Activated CD4-positive, alpha-beta T cell treated with anti-CD3 and anti-CD28 coated beads, Interleukin-2, amount 10 ng/mL, durations not matched to agents 7 days and 5 days (primary cell): ENCODE results near the gene MTRR. TPM values are rescaled to one million over a fixed set of nuclear protein-coding genes. Genes with fewer than 3 reads are reported as not detected.
"Not testable (repeated sequence)": the region's sequence is repeated elsewhere in the genome, so short reads cannot be mapped to it uniquely, and the experiment has no call there.

Experiments used
- CTCF ChIA-PET: fragments of 350-600 bp; sonication (Branson Sonifier 250); formaldehyde crosslinking; loops from one replicate; lab custom pipeline; 2021; ENCODE audit warnings: antibody characterized with exemption; lab: Charles Lee
- POLR2A ChIA-PET: fragments of 350-600 bp; sonication (Branson Sonifier 250); formaldehyde crosslinking; loops from one replicate; lab custom pipeline; 2021; ENCODE audit warnings: antibody characterized with exemption; lab: Charles Lee
- DNase-seq: peaks from one replicate; pipeline ENCODE4 v3.0.0-alpha.2; 2020
- H3K27ac Mint-ChIP-seq: one replicate; pipeline ENCODE4 v1.8.0; 2021; ENCODE audit warnings: mild to moderate bottlenecking, moderate library complexity, mixed read lengths
- H3K27me3 Mint-ChIP-seq: one replicate; pipeline ENCODE4 v1.8.0; 2021; ENCODE audit warnings: mixed read lengths
- H3K36me3 Mint-ChIP-seq: one replicate; pipeline ENCODE4 v1.8.0; 2021; ENCODE audit warnings: low read depth, mixed read lengths
- H3K4me1 Mint-ChIP-seq: one replicate; pipeline ENCODE4 v1.8.0; 2021; ENCODE audit warnings: mixed read lengths
- H3K4me3 Mint-ChIP-seq: one replicate; pipeline ENCODE4 v1.8.0; 2021; ENCODE audit warnings: mild to moderate bottlenecking, moderate library complexity, mixed read lengths
- H3K9me3 Mint-ChIP-seq: one replicate; pipeline ENCODE4 v1.8.0; 2021; ENCODE audit warnings: mixed read lengths
- total RNA-seq, 2 experiments: library from RNA; stranded (reverse); gene quantifications; one replicate each; pipeline ENCODE4 v1.2.3, GENCODE V29; 2021

The MTRR gene
- total RNA-seq, 2 experiments from 2014 or later, result 53.5 to 56.5 TPM

DNA sequence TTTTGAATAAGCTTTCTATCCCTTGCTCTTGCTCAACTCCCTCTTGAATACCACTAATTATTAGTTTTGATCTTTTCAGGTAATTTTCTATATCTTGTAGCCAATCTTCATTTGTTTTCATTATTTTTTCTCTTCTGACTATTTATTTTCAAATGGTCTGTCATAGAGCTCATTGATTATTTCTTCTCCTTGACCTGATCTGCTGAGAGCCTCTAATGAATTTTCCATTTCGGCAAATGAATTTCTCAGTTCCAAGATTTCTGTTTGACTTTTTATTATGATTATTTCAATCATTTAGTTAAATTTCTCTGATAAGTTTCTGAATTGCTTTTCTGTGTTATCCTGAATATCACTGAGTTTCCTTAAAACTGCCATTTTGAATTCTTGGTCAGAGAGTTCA lies 39.4 kb downstream of the MTRR start:
- Mint-ChIP-seq H3K27me3 (no peaks in the 10 kb centered on the region), H3K36me3 (peaks cover 64% of the 10 kb centered on the region), H3K27ac (no peak overlapping the region), H3K4me3 (no peak overlapping the region), H3K4me1 (no peaks in the 10 kb centered on the region), H3K9me3 (peaks cover 34% of the 10 kb centered on the region)
- ChIA-PET CTCF (no interaction called here), POLR2A (no interaction called here)
- no peak for DNase-seq

DNA sequence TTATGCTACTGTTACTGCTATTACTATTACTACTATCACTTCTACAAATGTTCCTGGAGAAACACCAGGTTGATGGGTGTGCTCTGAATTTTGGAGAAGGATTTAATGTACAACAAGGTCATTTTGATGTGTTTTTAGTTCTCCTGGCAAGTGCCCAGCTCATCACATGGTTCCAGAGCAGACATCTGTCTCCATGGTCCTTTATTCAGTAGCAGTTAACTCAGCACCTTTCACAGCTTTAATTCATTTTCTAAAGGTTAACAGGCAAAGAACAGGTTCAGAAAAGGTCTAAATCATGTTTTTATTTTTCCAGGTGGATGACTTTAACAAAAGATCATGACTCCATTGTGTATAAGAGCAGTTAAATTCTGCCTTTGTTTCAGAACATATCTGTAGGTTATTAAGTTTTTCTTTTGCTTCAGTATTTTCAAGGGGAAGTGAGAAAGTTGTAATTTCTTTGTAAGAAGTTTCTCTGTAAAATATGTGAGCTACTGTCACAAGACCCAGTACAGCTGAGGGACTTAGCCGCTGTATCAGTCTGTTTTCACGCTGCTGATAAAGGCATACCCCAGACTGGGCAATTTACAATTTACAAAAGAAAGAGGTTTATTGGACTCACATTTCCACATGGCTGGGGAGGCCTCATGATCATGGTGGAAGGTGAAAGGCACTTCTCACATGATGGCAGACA lies 41.9 kb downstream of the MTRR start:
- Mint-ChIP-seq H3K4me1 (no peaks in the 10 kb centered on the region), H3K9me3 (peaks cover 37% of the 10 kb centered on the region), H3K27me3 (no peaks in the 10 kb centered on the region), H3K27ac (no peak overlapping the region), H3K4me3 (no peak overlapping the region), H3K36me3 (peaks cover 44% of the 10 kb centered on the region)
- ChIA-PET CTCF (no interaction called here), POLR2A (no interaction called here)
- DNase-seq, result no peak

DNA sequence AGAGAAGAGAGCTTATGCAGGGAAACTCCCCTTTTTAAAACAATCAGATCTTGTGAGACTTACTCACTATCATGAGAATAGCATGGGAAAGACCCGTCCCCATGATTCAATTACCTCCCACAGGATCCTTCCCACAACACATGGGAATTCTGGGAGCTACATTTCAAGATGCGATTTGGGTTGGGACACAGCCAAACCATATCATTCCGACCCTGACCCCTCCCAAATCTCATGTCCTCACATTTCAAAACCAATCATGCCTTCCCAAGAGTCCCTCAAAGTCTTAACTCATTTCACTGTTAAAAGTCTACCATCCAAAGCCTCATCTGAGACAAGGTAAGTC lies 42.5 kb downstream of the MTRR start:
- H3K27ac Mint-ChIP-seq, CTCF ChIA-PET, H3K4me3 Mint-ChIP-seq, DNase-seq, H3K4me1 Mint-ChIP-seq, POLR2A ChIA-PET, H3K27me3 Mint-ChIP-seq: not testable (repeated sequence)
- Mint-ChIP-seq H3K36me3 (peaks cover 43% of the 10 kb centered on the region), H3K9me3 (peaks cover 37% of the 10 kb centered on the region)

DNA sequence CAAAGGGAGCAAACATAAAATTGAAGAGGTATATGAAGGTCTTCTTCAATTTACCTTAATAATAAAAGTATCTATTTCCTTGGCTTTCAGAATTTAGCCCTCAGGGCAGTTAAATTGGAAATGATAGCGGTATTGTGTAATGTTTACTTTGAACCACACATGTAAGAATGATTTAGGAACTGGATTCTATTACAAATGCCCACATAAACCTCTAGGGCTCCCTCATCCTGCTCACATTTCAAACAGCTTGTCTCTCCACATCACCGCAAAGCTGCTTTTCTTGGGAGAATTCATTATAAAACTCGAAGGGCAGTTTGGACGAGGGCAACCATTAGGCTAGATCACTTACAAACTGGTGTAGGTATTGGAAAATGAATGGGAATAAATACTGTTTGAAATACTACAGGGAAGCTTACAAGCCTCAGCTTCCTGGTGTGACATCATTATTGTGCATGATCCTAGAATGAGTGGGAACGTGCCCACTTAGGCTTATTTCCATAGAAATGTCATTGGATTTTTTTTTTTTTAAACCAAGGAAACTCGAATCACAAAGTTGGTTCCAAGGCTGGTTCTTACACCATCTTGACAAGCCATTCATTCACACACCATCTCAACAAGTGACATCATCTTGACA lies 47.3 kb downstream of the MTRR start:
- Mint-ChIP-seq H3K27ac (no peak overlapping the region), H3K36me3 (peaks cover 9% of the 10 kb centered on the region), H3K9me3 (peaks cover 14% of the 10 kb centered on the region), H3K4me3 (no peak overlapping the region), H3K4me1 (no peaks in the 10 kb centered on the region), H3K27me3 (peaks cover 2% of the 10 kb centered on the region)
- no peak for DNase-seq
- CTCF ChIA-PET, result interaction anchor here (0.5 to 0.6 kb wide), 2 partner anchors 468 to 1431 kb away, joined by 3 read pairs; no protein-coding TSS in a partner anchor
- POLR2A ChIA-PET, result no interaction called here

DNA sequence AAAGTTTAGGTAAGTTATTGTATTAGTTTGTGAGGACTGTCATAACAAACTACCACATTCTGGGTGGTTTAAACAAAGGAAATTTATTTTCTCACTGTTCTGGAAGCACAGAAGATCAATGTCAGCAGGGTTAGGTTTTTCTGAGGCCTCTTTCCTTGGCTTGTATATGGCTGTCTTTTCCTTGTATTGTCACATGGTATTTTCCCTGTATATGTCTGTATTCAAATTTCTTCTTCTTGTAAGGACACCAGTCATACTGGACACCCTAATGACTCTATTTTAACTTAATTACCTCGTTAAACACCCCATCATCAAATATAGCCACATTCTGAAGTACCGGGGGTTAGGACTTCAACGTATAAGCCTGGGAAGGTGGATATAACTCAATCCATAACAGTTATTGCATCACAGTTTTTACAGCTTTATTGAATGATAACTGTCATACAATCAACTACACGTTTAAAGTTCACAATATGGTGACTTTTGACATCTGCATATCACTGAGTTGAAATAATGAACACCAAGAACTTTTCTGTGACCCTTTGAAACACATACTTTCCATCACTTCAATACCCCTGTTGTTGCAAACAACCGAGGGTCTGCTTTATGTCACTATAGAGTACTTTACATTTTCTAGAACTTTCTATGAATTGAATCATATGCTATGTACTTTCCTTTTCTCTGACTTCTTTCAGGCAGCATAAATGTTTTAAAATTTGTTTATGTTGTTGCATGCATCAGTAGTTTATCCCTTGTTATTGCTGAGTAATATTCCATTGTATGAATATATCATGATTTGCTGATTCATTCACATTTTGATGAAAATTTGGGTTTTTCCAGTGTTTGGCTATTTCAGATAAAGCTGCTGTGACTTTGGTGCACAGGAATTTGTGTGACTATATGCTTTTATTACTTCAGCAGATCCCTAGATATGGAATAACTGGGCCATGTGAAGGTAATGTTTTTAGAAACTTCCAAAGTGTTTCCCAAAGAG lies 48.5 kb downstream of the MTRR start:
- POLR2A ChIA-PET, result no interaction called here
- Mint-ChIP-seq H3K9me3 (peaks cover 12% of the 10 kb centered on the region), H3K27me3 (peaks cover 2% of the 10 kb centered on the region), H3K4me1 (no peaks in the 10 kb centered on the region), H3K4me3 (no peak overlapping the region), H3K27ac (no peak overlapping the region), H3K36me3 (peaks cover 2% of the 10 kb centered on the region)
- CTCF ChIA-PET, result no interaction called here
- DNase-seq, result no peak

DNA sequence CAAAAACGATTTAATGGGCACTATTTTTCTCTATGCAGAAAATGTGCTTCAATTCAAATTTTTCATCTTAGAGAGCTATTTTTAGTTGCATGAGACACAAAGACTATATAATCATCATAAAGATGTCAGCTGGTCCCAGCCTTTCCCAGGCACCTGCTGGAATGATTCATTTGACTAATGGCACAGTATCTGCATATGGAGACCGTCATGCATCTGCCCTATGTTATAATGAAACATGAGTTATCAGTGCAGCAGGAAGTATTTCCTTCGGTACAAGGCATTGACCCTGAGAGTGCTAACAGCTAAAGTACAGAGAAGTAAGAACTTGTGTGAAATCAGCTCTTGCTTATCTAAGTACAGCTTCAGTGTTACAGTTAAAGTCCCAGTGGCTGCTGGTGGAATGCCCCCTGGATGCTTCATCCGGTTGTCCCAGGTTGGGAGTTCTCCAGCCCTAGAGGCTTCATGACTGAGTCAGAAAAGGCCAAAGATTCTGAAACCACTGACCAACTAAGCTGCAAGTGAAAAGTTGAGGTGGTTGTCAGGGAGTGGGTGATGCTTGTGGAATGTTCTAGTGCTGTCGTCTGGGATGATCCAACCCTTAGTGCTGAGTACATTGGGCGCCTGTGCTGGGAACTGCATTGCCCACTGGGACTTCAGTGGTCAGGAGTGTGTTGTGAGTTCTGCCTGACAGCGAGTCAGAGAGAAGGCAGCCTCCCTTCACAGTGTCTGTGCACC lies 57.2 kb downstream of the MTRR start:
- ChIA-PET POLR2A (no interaction called here), CTCF (interaction anchor here (0.6 kb wide), 1 partner anchor 799 kb away, joined by 3 read pairs; no protein-coding TSS in a partner anchor)
- Mint-ChIP-seq H3K4me3 (no peak overlapping the region), H3K27ac (no peak overlapping the region), H3K27me3 (no peaks in the 10 kb centered on the region), H3K9me3 (no peaks in the 10 kb centered on the region), H3K4me1 (no peaks in the 10 kb centered on the region), H3K36me3 (no peaks in the 10 kb centered on the region)
- DNase-seq, result no peak

DNA sequence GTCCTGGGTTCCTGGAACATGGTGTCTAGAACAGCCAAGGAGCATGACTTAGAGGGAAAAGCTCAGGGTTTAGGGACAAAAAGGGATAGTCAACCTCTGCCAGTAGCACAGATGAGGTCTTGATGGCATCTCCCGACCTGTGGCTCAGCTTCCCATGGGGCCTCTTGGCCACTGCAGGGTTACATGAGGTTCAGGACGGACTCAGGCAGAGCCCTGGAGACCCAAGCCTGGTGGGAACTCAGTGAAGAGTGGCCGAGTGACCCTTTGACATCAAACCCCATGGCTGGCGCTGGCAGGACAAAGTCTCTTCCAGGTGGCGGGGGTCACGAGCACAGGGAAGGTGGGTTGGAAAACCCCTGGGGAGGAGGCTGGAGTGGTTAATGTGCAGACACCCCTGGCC lies 57.8 kb downstream of the MTRR start:
- H3K27ac Mint-ChIP-seq, result no peak overlapping the region
- no peaks in the 10 kb centered on the region for H3K27me3 Mint-ChIP-seq
- H3K9me3 Mint-ChIP-seq, result no peaks in the 10 kb centered on the region
- DNase-seq, result no peak
- H3K36me3 Mint-ChIP-seq, result no peaks in the 10 kb centered on the region
- ChIA-PET CTCF (no interaction called here), POLR2A (interaction anchor here (0.5 kb wide), 1 partner anchor 1523 kb away, joined by 3 read pairs; no protein-coding TSS in a partner anchor)
- H3K4me3 Mint-ChIP-seq, result no peak overlapping the region
- no peaks in the 10 kb centered on the region for H3K4me1 Mint-ChIP-seq

DNA sequence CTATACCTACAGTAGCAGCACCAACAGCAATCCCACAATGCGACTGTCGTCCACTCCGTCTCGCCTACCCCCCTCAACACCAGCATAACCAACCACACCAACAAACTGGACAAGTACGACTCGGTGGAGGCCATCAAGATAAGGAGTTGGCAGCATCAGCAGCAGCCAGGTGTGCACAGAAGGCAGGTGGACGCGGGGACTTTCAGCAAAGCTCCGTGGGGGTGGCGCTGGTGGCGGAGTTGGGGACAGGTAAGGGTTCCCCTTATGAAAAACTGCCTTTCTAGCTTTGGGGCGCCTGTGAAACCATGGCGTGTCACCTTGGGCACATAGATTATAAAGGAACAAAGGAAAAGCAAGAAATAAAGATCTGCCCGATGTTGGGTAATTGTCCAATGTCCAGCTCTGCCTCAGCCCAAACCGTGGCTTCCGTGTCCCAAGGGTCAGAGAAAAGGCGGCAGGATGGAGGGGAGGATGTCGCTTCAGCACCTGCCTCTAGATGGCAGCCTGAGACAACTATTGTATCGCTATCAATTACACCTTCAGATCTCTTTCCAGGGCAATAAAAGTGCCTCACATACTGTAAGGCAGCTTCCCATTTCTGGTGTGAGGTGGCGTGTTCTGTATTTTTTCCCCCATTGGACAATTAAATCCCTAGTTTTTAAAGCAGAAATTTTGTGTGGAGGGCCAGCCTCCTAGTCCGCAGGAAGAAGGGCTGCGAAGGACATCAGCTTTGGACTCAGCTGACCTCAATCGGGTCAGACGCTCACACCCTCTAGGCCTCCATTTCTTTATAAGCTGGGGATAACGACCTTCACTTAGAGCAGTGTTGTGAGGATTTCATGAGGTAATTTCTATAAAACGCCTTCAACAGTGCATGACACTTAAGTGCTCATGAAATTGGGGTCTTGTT lies 58.8 kb downstream of the MTRR start:
- CTCF ChIA-PET, result interaction anchor here (1.2 kb wide), 1 partner anchor 12 kb away, joined by 5 read pairs; no protein-coding TSS in a partner anchor
- Mint-ChIP-seq H3K27ac (no peak overlapping the region), H3K4me1 (no peaks in the 10 kb centered on the region), H3K9me3 (no peaks in the 10 kb centered on the region), H3K27me3 (no peaks in the 10 kb centered on the region), H3K4me3 (no peak overlapping the region), H3K36me3 (no peaks in the 10 kb centered on the region)
- peak; percentile 47 for DNase-seq
- POLR2A ChIA-PET, result no interaction called here

DNA sequence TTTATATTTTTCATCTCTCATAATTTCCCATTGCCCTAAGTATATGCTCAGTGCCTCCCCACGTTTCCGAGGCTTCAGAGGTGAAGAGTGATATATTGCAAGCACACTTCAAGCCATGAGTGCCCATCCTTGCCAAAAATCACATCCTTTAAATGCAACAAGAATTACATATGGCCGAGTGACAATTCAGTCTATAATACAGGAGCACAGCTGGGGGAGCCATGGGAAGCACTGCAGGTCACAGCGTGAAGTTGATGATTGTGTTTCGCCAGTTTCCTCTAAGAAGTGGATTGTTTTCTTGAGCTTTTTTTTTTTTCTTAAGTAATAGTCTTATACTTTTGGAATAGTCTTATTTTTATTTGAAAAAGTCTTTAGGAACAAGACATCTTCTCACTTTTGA lies 61.1 kb downstream of the MTRR start:
- H3K36me3 Mint-ChIP-seq, result no peaks in the 10 kb centered on the region
- ChIA-PET CTCF (interaction anchor here (0.6 to 1.4 kb wide), 2 partner anchors 43 to 1448 kb away, joined by 4 read pairs; no protein-coding TSS in a partner anchor), POLR2A (no interaction called here)
- no peaks in the 10 kb centered on the region for H3K9me3 Mint-ChIP-seq
- DNase-seq, result no peak
- H3K27me3 Mint-ChIP-seq, result no peaks in the 10 kb centered on the region
- no peaks in the 10 kb centered on the region for H3K4me1 Mint-ChIP-seq
- H3K27ac Mint-ChIP-seq, result no peak overlapping the region
- no peak overlapping the region for H3K4me3 Mint-ChIP-seq

DNA sequence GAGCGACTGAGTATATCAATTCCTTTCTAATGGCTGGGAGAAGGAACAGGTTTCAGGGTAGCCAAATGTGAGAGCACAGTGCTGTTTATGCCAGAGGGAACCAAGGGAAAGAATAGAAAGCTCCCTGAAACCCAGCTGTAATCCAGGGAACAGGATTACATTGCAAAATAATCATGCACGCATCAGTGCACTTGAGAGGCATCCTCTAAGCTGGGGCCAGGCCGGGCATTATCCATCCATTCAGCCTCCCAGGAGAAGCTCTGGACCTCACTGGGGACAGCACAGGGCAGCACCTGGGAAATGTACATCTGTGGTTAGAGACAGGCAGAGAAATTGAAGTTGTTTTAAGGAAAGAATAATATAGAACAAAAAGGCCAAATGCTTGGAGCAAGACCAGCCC lies 72.7 kb downstream of the MTRR start:
- no peaks in the 10 kb centered on the region for H3K36me3 Mint-ChIP-seq
- no peak for DNase-seq
- H3K27me3 Mint-ChIP-seq, result peaks cover 3% of the 10 kb centered on the region
- H3K4me3 Mint-ChIP-seq, result no peak overlapping the region
- H3K27ac Mint-ChIP-seq, result no peak overlapping the region
- no peaks in the 10 kb centered on the region for H3K4me1 Mint-ChIP-seq
- ChIA-PET CTCF (no interaction called here), POLR2A (no interaction called here)
- no peaks in the 10 kb centered on the region for H3K9me3 Mint-ChIP-seq

DNA sequence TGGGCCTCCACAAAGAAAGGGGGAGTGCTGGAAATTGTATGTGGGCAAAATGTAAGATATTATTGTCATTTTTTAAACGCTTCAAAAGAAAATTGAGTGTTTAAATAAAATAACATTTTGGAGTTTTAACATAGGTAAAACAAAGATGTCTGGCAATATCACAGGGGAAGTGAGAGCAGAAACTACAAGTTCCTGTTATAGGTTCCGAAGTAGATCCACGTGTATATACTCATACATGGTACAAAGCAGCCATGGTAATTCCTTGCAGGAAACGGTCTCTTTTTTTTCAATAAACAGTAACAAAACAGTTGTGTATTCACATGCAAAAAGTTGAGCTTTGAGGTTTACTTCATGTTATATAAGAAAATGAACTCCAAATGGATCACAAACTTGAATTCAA lies 78.4 kb downstream of the MTRR start:
- ChIA-PET POLR2A (no interaction called here), CTCF (no interaction called here)
- Mint-ChIP-seq H3K4me3 (no peak overlapping the region), H3K27ac (no peak overlapping the region), H3K36me3 (no peaks in the 10 kb centered on the region), H3K4me1 (no peaks in the 10 kb centered on the region), H3K9me3 (no peaks in the 10 kb centered on the region), H3K27me3 (no peaks in the 10 kb centered on the region)
- no peak for DNase-seq
